ENCODE measurements around the gene ORC3.

DNA sequence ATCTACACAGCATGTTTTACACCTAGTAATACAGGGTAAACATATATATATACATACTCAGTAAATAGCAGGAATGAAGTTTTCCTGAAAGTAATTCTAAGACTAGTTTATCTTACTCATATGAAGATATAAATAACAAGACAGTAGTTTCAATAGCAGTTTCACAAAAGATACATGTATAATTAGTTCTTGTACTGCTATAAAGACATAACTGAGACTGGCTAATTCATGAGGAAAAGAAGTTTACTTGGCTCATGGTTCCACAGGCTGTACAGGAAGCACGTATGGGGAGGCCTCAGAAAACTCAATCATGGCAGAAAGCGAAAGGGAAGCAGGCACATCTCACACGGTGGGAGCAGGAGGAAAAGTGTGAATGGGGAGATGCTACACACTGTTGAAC is 17.1 kb upstream of the ORC3 start:
- TF ChIP-seq POLR2A (IDR thresholded peaks at IDR 0.05; ENCODE audit: low read length): no peak
- no peak for TF ChIP-seq GATA1 (IDR thresholded peaks at IDR 0.05; ENCODE audit: low read depth, low read length)
